Chondrocyte (in vitro differentiated cells): Measurements from ENCODE around the gene ALK. TPM values are rescaled to one million over a fixed set of nuclear protein-coding genes. Genes with fewer than 3 reads are reported as not detected.

Experiments used
- DNase-seq: peaks from one replicate; pipeline ENCODE4 v3.0.0; 2021; ENCODE audit warnings: mixed read lengths, low spot score
- H3K27ac Mint-ChIP-seq: one replicate; pipeline ENCODE4 v1.8.0; 2021; ENCODE audit warnings: mild to moderate bottlenecking, moderate library complexity, mixed read lengths; ENCODE audit not compliant: unreplicated experiment
- H3K27me3 Mint-ChIP-seq: 2 replicates; pipeline ENCODE4 v1.8.0; 2021; ENCODE audit warnings: low read depth, mixed read lengths
- H3K36me3 Mint-ChIP-seq: 2 replicates; pipeline ENCODE4 v1.8.0; 2021; ENCODE audit warnings: low read depth, mixed read lengths
- H3K4me1 Mint-ChIP-seq: 2 replicates; pipeline ENCODE4 v1.8.0; 2021; ENCODE audit warnings: low read depth, mild to moderate bottlenecking, mixed read lengths
- H3K4me3 Mint-ChIP-seq: one replicate; pipeline ENCODE4 v1.8.0; 2021; ENCODE audit warnings: mild to moderate bottlenecking, moderate library complexity, mixed read lengths; ENCODE audit not compliant: unreplicated experiment
- H3K9me3 Mint-ChIP-seq: 2 replicates; pipeline ENCODE4 v1.8.0; 2021; ENCODE audit warnings: low read depth, mixed read lengths
- CTCF ChIP-seq: fragments of 200-600 bp; sonication (generic); IDR thresholded peaks from 2 replicates; pipeline ENCODE4 v1.5.0; 2021; ENCODE audit warnings: antibody characterized with exemption, mild to moderate bottlenecking, moderate library complexity
- total RNA-seq: library from RNA; stranded (reverse); gene quantifications from 3 replicates; pipeline ENCODE4 v1.2.1, GENCODE V29; 2021

ALK gene
- total RNA-seq, 1 donor from 2014 or later: 0.07 TPM

- H3K9me3 Mint-ChIP-seq: no peaks in the 10 kb centered on the region
- no peak overlapping the region for H3K4me3 Mint-ChIP-seq
- H3K4me1 Mint-ChIP-seq: peaks cover 5% of the 10 kb centered on the region
- TF ChIP-seq CTCF: no peak
- no peak for DNase-seq
- H3K27ac Mint-ChIP-seq: no peak overlapping the region
- no peaks in the 10 kb centered on the region for H3K36me3 Mint-ChIP-seq
- H3K27me3 Mint-ChIP-seq: peaks cover 54% of the 10 kb centered on the region
Observed at GRCh38 chr2:29229640-29230039, 691.7 kb downstream of the ALK start.

DNA sequence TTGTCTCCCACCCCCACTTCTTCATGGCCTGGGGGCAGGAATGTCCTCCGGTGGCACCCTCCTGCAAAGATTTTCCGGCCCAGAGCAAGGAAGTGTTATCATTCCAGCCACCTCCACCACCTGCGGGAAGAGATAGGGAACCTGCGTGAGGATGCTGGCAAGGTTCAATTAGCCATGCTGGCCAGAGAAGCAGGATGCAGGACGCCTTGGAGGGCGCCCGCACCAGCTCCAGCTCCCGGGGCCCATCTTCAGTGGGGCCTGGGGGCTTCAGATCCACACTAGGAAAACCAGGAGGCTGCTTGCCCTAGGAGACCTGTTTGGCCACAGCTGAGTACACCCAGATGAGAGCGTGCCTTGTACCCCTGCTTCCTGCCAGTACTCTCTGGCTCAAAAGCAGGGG lies 692.4 kb downstream of the ALK start:
- Mint-ChIP-seq H3K4me3 (no peak overlapping the region), H3K36me3 (no peaks in the 10 kb centered on the region), H3K4me1 (peaks cover 11% of the 10 kb centered on the region), H3K27me3 (peaks cover 48% of the 10 kb centered on the region), H3K9me3 (no peaks in the 10 kb centered on the region), H3K27ac (no peak overlapping the region)
- TF ChIP-seq CTCF: no peak
- no peak for DNase-seq

- peaks cover 14% of the 10 kb centered on the region for H3K4me1 Mint-ChIP-seq
- no peak for TF ChIP-seq CTCF
- H3K36me3 Mint-ChIP-seq: no peaks in the 10 kb centered on the region
- H3K9me3 Mint-ChIP-seq: no peaks in the 10 kb centered on the region
- H3K4me3 Mint-ChIP-seq: no peak overlapping the region
- DNase-seq: no peak
- H3K27me3 Mint-ChIP-seq: peaks cover 42% of the 10 kb centered on the region
- H3K27ac Mint-ChIP-seq: no peak overlapping the region
Observed at GRCh38 chr2:29227935-29228675, 693.3 kb downstream of the ALK start.

DNA sequence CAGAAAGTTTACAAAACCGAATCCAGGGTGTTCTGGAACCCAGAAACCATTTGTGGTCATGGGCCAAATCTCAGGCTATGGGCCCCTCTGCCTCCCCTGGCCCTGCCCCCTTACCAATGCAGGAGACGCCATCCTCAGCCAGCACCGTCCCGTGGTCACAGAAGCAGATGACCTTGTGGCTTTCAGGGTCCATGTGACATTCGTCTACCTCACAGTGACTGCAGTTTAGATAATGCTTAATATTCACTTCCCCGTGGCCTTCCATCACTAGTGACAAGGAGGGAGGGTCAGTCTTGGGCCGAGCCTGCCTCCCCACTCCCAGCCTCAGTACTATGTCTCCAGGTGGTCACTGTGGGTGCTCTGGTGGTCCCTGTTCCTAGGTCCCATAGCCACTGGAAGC lies 694.6 kb downstream of the ALK start:
- H3K4me1 Mint-ChIP-seq: peaks cover 14% of the 10 kb centered on the region
- no peak for TF ChIP-seq CTCF
- no peak overlapping the region for H3K27ac Mint-ChIP-seq
- DNase-seq: no peak
- no peaks in the 10 kb centered on the region for H3K9me3 Mint-ChIP-seq
- peaks cover 44% of the 10 kb centered on the region for H3K27me3 Mint-ChIP-seq
- no peak overlapping the region for H3K4me3 Mint-ChIP-seq
- H3K36me3 Mint-ChIP-seq: no peaks in the 10 kb centered on the region

- Mint-ChIP-seq H3K9me3 (no peaks in the 10 kb centered on the region), H3K4me3 (no peak overlapping the region), H3K27me3 (peaks cover 43% of the 10 kb centered on the region), H3K36me3 (no peaks in the 10 kb centered on the region), H3K4me1 (peaks cover 14% of the 10 kb centered on the region), H3K27ac (no peak overlapping the region)
- no peak for TF ChIP-seq CTCF
- no peak for DNase-seq
Observed at GRCh38 chr2:29226375-29226774, 695.0 kb downstream of the ALK start.
